Stimulated activated CD4-positive, alpha-beta T cell treated with anti-CD3 and anti-CD28 coated beads, TNF-alpha, amount 100 ng/mL, for 24 hours (primary cell): ENCODE results near the gene ERICH2.

Source experiments
- DNase-seq, 3 experiments: peaks; one replicate each; pipeline ENCODE4 v3.0.0-alpha.2; 2020; ENCODE audit warnings: low read depth in 3 of 3

Gene ERICH2

DNA sequence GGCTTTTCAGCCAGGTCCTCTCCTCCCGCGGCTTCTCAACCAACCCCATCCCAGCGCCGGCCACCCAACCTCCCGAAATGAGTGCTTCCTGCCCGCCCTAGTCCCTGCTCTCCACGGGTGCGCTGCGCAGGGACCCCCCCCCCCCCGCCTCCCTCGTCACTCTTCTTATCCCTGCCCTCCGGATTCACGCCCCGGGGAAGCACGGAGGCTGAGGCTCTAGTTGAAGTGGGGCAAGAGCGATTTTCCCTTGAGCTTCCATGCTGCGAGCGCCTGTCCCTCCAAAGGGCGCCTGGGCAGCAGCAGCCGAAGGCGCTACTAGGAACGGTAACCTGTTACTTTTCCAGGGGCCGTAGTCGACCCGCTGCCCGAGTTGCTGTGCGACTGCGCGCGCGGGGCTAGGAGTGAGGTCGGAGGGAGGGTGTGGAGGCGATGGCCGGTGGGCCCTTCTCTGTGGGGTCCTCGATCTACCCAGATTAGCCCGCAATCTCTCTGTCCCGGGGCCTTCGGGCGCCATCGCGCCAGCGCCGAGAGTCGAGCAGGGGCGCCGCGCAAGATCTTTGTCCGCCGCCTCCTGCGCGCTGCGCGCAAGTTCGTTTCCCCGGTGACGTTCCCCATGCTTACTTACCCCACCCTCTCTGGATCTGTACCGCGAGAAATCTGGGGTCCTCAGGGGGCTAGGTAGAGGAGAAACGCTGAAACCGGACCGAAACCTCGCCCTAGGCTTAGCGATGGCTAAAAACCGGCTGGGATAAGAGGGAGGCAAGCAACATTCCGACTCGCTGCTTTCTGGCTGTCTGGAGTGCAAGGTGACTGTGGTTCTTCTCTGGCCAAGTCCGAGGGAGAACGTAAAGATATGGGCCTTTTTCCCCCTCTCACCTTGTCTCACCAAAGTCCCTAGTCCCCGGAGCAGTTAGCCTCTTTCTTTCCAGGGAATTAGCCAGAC lies 47.2 kb downstream of the ERICH2 start:
- DNase-seq: no peak

DNA sequence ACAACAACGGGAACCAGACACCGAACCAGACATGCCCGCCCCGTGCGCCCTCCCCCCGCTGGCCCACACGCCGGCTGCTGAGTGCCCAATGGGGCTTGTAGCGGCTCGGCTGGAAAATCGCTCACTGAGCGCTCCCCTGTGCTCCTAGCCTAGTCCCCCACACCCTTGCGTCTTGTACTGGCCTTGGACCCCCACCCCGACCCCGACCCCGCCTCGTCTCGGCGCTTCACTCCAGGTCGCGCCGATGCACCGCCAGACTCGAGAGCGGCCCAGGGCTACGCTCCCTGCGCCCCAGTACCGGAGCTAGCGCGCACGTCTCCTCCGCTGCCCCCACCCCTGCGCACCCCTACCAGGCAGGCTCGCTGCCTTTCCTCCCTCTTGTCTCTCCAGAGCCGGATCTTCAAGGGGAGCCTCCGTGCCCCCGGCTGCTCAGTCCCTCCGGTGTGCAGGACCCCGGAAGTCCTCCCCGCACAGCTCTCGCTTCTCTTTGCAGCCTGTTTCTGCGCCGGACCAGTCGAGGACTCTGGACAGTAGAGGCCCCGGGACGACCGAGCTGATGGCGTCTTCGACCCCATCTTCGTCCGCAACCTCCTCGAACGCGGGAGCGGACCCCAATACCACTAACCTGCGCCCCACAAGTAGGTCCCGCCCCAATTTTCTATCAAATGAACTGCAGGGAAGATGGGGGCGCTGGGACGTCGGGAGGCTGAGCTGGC lies 48.0 kb downstream of the ERICH2 start:
- no peak for DNase-seq

DNA sequence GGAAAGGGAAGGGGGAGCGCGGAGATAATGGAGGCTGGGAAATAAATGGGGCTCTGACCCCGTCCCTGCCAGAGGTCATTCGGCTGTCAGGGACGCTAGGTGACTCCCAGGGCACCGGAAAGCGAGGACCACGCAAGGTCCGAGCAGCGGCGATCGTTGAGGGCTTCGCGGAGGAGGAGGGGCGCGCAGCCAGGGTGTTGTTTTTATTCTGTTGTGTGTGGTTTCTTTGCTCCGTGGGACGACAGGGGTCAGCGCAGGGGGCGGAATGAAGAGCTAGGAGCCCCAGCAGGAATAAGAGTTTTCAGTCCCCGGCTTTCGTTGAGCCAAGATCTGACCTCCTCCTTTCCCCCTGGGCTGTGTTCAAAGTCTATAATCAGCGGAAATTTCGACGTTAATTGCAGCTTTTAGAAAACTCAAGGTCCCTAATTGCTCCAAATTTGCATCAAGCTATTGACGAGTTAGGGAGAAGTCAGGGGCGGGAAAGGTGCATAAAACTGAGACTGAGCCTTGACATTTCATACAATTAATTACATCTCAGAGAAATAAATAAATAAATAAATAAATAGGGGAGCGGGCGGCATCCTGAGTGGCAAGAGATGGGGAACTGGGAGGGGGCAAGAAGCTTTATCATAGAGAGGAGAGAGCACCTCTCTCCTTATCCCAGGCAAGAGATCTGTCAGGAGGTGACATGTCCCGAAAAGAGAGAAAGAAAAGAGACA lies 48.7 kb downstream of the ERICH2 start:
- DNase-seq: no peak

DNA sequence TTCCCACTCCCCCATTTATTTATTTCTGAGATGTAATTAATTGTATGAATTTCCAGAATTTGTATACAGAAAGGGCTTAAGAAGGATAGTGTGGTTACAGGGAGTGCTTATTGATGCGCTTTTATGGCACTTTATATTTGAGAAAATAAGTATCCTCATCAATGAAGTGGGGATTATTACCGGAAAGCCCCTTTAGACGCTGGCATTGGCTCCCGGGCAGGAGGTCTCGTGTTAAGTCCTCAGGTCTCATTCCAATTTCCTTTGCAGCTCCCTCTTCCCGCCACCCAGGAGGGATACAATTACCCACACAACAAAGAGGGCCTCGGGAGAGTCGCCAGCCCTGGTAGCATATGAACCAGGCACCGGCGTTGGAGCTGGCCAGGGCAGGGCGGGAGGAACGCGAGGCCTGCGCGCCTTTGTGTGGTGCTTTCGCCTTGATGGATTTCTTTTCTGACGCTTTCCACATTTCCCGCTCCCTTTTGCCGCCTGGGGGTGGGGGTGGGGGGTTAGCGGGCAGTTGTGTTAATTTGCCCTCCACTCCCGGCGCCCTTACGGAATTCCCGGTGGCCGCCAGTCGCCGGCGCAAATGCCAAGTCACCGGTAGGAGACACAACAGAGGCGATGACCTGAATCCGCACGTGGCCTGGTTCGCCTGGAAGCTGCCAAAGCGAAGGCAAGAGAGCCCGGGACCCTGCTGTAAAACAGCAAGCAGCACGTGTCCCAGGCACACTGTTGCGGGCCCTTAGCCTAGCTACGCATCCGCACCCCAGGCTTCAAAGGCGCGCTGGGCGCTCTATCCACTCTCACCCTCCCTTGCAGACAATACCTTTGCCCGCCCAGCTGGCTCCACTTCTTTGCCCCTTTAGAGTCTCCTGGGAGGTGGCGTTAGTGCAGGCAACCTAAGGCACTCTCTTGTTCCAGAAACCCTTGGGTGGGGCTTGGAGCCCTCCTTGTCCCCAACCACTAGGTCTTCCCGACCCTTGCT lies 49.8 kb downstream of the ERICH2 start:
- DNase-seq: no peak

DNA sequence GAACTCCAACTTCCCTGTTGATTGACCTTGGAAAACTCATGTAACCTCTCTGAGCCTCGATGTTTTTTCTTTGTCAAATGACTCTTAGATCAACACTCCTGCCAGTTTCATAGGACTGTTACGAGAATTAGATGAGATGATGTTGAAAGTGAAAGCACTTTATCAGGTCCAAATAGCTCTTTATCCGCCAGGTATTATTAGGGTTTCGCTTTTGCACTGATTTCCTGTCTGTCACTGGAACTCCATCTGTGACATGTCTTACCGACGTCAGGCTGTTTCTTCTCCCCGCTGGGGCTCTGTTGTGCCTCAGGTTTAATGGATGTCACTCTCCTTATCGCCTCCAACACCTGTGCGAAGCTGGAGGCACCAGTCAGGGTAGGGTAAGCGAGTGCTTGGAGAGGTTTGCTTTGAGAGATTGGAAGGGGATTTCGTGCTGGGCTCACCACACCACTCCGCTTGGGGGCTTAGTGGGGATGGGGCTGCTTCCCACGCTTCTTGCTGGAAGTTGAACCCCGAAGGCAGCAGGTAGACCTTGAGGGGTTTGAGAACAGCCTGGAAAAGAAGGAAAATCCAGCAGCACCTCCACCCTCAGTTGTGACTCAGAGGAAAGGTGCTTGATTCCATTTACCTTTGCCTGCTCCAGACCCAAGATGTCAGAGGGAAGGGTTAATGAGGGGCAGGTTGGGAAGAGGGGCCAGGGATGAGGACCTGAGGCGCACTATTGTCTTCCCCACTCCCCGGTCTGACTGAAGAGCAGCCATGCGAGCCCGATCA lies 50.8 kb downstream of the ERICH2 start:
- DNase-seq: no peak

- DNase-seq: no peak
These were observed 51.5 kb downstream of the ERICH2 start for GRCh38 chr2:170821531-170822289.

GRCh38 chr2:170822290-170823087 lies 52.3 kb downstream of the ERICH2 start:
- DNase-seq: peak in 1 of 3 experiments; percentile 55

DNA sequence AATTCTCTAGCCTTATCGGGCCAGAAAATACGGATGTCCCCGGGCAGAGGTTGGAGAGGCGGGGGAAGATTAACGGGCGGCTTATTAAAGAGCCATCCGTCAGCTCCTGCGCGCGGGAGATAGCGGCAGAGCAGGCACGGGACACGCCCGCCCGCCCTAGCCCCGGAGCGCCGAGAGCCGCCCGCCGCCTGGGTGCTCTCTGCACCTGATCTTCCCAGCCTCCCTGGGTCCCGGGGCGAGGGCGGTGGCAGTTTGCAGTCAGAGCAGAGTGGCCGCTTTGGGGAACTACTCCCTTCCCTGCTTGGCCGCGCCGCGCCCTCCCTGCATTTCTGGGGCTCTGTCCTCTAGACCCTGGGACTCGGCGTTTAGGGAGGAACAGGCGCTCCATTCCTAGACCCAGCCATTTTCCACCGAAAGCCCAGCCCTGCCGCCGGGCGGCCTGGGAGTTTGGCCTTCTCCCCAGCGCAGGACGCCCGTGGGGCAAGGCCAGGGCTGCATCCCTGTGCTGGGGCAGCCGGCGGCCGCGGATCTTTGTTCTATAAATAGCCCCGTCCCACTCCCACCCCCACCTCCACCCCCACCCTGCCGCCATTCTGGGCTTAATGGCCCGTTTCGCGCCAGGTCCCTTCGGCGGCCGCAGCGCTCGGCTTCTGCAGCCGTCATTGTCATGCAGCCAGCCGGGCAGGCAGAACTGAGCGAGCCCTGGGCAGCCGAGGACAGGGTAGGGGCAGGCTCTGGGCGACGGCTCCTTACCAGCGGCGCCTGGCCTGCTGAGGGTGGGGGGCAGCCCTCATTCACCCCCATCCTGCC lies 53.1 kb downstream of the ERICH2 start:
- no peak for DNase-seq

DNA sequence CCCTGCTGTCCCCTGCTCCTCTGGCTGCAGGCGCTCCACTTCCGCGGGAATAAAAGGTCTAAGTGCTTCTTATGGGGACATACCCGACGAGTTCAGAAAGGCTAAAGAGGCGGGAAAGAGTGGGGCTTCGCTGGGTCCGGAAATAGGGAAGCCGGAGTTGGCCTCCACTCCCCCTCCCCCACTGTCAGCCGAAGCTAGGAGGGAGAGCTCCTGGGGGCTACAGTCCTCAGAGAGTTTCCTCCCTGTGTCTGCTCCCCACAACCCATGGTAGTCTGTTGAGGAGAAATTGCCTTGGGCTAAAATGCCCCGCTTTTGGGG lies 53.7 kb downstream of the ERICH2 start:
- no peak for DNase-seq

- no peak for DNase-seq
These were observed 54.4 kb downstream of the ERICH2 start for GRCh38 chr2:170824526-170825015.

DNA sequence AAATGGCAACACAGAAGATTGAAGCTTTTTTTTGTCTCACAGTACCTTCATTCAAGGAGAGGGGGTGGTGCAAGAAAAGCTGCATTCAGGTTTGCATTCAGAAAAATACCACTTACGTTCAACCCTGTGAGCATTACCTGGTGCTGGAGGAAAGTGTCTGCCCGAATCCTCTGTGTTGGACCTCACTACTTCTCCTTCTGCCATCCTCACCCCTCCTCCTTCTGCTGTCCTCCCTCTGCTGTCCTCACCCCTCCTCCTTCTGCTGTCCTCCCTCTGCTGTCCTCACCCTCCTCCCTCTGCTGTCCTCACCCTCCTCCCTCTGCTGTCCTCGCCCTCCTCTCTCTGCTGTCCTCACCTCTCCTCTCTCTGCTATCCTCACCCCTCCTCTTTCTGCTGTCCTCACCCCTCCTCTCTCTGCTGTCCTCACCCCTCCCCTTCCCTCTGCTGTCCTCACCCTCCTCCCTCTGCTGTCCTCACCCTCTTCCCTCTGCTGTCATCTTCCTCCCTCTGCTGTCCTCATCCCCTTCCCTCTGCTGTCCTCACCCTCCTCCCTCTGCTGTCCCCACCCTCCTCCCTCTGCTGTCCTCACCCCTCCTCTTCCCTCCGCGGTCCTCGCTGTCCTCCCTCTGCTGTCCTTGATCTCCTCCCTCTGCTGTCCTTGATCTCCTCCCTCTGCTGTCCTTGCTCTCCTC lies 57.8 kb downstream of the ERICH2 start:
- no peak for DNase-seq

DNA sequence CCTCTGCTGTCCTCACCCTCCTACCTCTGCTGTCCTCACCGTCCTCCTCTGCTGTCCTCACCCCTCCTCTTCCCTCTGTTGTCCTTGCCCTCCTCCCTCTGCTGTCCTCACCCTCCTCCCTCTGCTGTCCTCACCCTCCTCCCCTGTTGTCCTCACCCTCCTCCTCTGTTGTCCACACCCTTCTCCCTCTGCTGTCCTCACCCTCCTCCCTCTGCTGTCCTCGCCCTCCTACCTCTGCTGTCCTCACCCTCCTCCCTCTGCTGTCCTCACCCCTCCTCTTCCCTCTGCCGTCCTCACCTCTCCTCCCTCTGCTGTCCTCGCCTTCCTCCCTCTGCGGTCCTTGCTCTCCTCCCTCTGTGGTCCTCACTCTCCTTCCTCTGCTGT lies 58.3 kb downstream of the ERICH2 start:
- DNase-seq: no peak

GRCh38 chr2:170829036-170829435 lies 58.9 kb downstream of the ERICH2 start:
- no peak for DNase-seq

GRCh38 chr2:170830166-170830565 lies 60.0 kb downstream of the ERICH2 start:
- DNase-seq: no peak

- no peak for DNase-seq
These were observed 60.9 kb downstream of the ERICH2 start for GRCh38 chr2:170831115-170831514.

- no peak for DNase-seq
These were observed 65.8 kb downstream of the ERICH2 start for GRCh38 chr2:170836027-170836426.

- DNase-seq: no peak
These were observed 70.6 kb downstream of the ERICH2 start for GRCh38 chr2:170840717-170841210.
